GM23338 (cell line): ENCODE results near the gene SCAF8. TPM values are rescaled to one million over a fixed set of nuclear protein-coding genes. Genes with fewer than 3 reads are reported as not detected.
A peak's percentile ranks its signal among the peaks of the same experiment; 100 is the strongest.

Experiments used
- ATAC-seq: fragments of 200-7000 bp; cut with Tn5 transposase; 3 replicates; pipeline ENCODE4 v1.9.1; 2020
- DNase-seq: peaks from one replicate; pipeline ENCODE4 v3.0.0-alpha.2; 2015; ENCODE audit warnings: low spot score
- H2AFZ ChIP-seq: fragments of 200-600 bp; sonication (generic); 2 replicates; pipeline ENCODE4 v1.8.0; 2016; ENCODE audit warnings: antibody characterized with exemption, mild to moderate bottlenecking, moderate library complexity
- H3F3A ChIP-seq: fragments of 200-600 bp; sonication (generic); replicated peaks from 2 replicates; pipeline ENCODE4 v1.8.0; 2017; ENCODE audit warnings: antibody characterized with exemption, mixed run types, low read depth
- H3K27ac ChIP-seq: fragments of 200-600 bp; sonication (generic); 2 replicates; pipeline ENCODE4 v1.6.1; 2016; ENCODE audit warnings: low read depth
- H3K27me3 ChIP-seq: fragments of 200-600 bp; sonication (generic); 2 replicates; pipeline ENCODE4 v1.8.0; 2016; ENCODE audit warnings: mild to moderate bottlenecking, mixed run types, moderate library complexity; ENCODE audit not compliant: insufficient read depth
- H3K36me3 ChIP-seq: fragments of 200-600 bp; sonication (generic); 2 replicates; pipeline ENCODE4 v1.8.0; 2016; ENCODE audit warnings: mild to moderate bottlenecking; ENCODE audit not compliant: insufficient read depth
- H3K4me1 ChIP-seq: fragments of 200-600 bp; sonication (generic); 2 replicates; pipeline ENCODE4 v1.8.0; 2016; ENCODE audit warnings: mild to moderate bottlenecking, moderate library complexity; ENCODE audit not compliant: insufficient read depth
- H3K4me2 ChIP-seq: fragments of 200-600 bp; sonication (generic); 2 replicates; pipeline ENCODE4 v1.7.1; 2017; ENCODE audit warnings: mixed run types
- H3K4me3 ChIP-seq: fragments of 200-600 bp; sonication (generic); 2 replicates; pipeline ENCODE4 v1.6.1; 2016; ENCODE audit warnings: mixed run types
- H3K79me2 ChIP-seq: fragments of 200-600 bp; sonication (generic); replicated peaks from 2 replicates; pipeline ENCODE4 v1.8.0; 2017; ENCODE audit warnings: mild to moderate bottlenecking; ENCODE audit not compliant: insufficient read depth
- H3K9me2 ChIP-seq: fragments of 200-600 bp; sonication (generic); 2 replicates; pipeline ENCODE4 v1.8.0; 2017; ENCODE audit not compliant: insufficient read depth
- H4K20me1 ChIP-seq: fragments of 200-600 bp; sonication (generic); replicated peaks from 2 replicates; pipeline ENCODE4 v1.8.0; 2017; ENCODE audit warnings: mild to moderate bottlenecking; ENCODE audit not compliant: insufficient read depth
- H3K27ac Mint-ChIP-seq: 2 replicates; pipeline ENCODE4 v1.8.0; 2020; ENCODE audit warnings: inconsistent platforms, mild to moderate bottlenecking, moderate library complexity, mixed read lengths
- H3K27me3 Mint-ChIP-seq: 3 replicates; pipeline ENCODE4 v1.8.0; 2022; ENCODE audit warnings: low read depth, mild to moderate bottlenecking, moderate library complexity, mixed read lengths, inconsistent platforms; ENCODE audit not compliant: insufficient read depth, poor library complexity
- H3K36me3 Mint-ChIP-seq: 3 replicates; pipeline ENCODE4 v1.8.0; 2021; ENCODE audit warnings: low read depth, mild to moderate bottlenecking, inconsistent platforms, moderate library complexity, mixed read lengths
- H3K4me1 Mint-ChIP-seq: 3 replicates; pipeline ENCODE4 v1.8.0; 2020; ENCODE audit warnings: mild to moderate bottlenecking, inconsistent platforms, mixed read lengths
- H3K4me3 Mint-ChIP-seq: 3 replicates; pipeline ENCODE4 v1.8.0; 2021; ENCODE audit warnings: moderate library complexity, mild to moderate bottlenecking, inconsistent platforms, mixed read lengths
- H3K9me3 Mint-ChIP-seq: 3 replicates; pipeline ENCODE4 v1.8.0; 2020; ENCODE audit warnings: moderate library complexity, mild to moderate bottlenecking, inconsistent platforms, mixed read lengths
- CREB1 ChIP-seq: fragments of 250-450 bp; sonication (Bioruptor Pico); IDR thresholded peaks from 2 replicates; pipeline ENCODE4 v1.5.0; 2020; ENCODE audit warnings: low read depth, mild to moderate bottlenecking, moderate library complexity
- EZH2 ChIP-seq: fragments of 200-600 bp; sonication (generic); IDR thresholded peaks from one replicate; pipeline ENCODE4 v1.8.0; 2017; ENCODE audit warnings: antibody characterized with exemption, mild to moderate bottlenecking, low read depth; ENCODE audit not compliant: unreplicated experiment
- JUNB ChIP-seq: IDR thresholded peaks from one replicate; pipeline ENCODE4 v1.6.1; 2016; ENCODE audit warnings: antibody characterized with exemption; ENCODE audit not compliant: unreplicated experiment
- NANOG ChIP-seq: IDR thresholded peaks from 2 replicates; pipeline ENCODE4 v1.6.1; 2016; ENCODE audit warnings: antibody characterized with exemption, borderline replicate concordance
- POLR2AphosphoS5 ChIP-seq: IDR thresholded peaks from 2 replicates; pipeline ENCODE4 v1.6.1; 2016; ENCODE audit warnings: antibody characterized with exemption, low read depth
- polyA plus RNA-seq: library from polyadenylated mRNA; unstranded; fragments of >200 nt; fragmentation: Nextera tagmentation; extraction: Ambion mirVana; gene quantifications from 2 replicates; pipeline ENCODE4 v1.2.1, GENCODE V29; 2016
- total RNA-seq: library from RNA; depleted of rRNA; stranded (reverse); fragments of >200 nt; shearing (Covaris generic); gene quantifications from 2 replicates; pipeline ENCODE4 v1.2.3, GENCODE V29; 2014
- TF ChIP-seq, protein P1 (sequence below): IDR thresholded peaks from 2 replicates; pipeline ENCODE4 v1.6.1; 2016; ENCODE audit warnings: antibody characterized with exemption

Gene SCAF8
- total and polyA plus RNA-seq, 2 experiments from 2014 or later, result 13.8 to 37.9 TPM

- TF ChIP-seq, protein P1, sequence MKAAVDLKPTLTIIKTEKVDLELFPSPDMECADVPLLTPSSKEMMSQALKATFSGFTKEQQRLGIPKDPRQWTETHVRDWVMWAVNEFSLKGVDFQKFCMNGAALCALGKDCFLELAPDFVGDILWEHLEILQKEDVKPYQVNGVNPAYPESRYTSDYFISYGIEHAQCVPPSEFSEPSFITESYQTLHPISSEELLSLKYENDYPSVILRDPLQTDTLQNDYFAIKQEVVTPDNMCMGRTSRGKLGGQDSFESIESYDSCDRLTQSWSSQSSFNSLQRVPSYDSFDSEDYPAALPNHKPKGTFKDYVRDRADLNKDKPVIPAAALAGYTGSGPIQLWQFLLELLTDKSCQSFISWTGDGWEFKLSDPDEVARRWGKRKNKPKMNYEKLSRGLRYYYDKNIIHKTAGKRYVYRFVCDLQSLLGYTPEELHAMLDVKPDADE, result no peak
- TF ChIP-seq EZH2 (no peak), CREB1 (CRISPR knock-in tag) (no peak), NANOG (no peak)
Measured at GRCh38 chr6:154726887-154727286, 6.3 kb upstream of the SCAF8 start (continued).

DNA sequence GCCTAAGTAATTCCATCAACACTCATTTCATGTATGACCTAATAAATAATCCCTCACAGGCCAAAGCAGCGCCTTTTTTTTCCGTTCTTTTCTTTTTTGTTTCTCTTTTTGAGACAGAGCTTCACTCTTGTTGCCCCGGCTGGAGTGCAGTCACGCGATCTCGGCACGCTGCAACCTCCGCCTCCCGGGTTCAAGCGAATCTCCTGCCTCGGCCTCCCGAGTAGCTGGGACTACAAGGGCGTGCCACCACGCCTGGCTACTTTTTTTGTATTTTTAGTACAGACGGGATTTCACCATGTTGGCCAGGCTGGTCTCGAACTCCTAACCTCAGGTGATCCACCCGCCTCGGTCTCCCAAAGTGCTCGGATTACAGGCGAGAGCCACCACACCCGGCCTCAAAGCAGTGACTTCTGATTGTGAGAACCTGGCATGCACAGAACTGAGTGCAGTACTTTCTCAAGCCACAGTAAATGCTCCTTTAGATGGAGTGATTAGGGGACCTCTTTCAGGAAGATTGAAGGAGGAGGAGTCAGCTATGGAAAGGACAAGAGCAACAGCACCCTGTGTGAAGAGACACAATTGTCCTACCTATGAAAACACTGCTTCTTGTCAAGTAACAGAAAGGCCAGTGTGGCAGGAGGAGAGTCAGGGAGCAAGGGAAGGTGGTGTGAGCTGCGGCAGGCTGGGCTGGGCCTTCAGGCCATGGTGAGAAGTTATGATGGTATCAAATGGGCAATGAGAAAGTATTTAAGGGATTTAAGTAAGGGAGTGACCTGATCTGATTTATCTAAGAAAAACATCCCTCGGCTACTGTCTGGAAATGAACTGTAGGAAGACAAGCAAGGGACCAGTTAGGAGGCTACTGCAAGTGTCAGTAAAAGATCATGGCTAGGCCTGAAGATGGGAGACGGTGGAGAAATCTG lies 1.7 kb upstream of the SCAF8 start:
- peaks cover 3% of the 10 kb centered on the region; the same call in 1 of the 2 replicates for H3F3A ChIP-seq
- peaks cover 24% of the 10 kb centered on the region for H3K79me2 ChIP-seq
- Mint-ChIP-seq H3K4me1 (peaks cover 18% of the 10 kb centered on the region), H3K27ac (peak overlapping the region; percentile 17; the same call in 1 of the 2 replicates), H3K9me3 (peaks cover 3% of the 10 kb centered on the region; the same call in 1 of the 3 replicates), H3K36me3 (peaks cover 12% of the 10 kb centered on the region), H3K27me3 (peaks cover 14% of the 10 kb centered on the region), H3K4me3 (peak overlapping the region; percentile 53)
- peak overlapping the region; percentile 96; the same call in 1 of the 2 replicates for H3K4me2 ChIP-seq
- TF ChIP-seq POLR2AphosphoS5, result no peak
- ATAC-seq, result no peak
- H3K4me1 ChIP-seq, result peaks cover 9% of the 10 kb centered on the region
- peak overlapping the region; percentile 100 for H3K27ac ChIP-seq
- H4K20me1 ChIP-seq, result peaks cover 8% of the 10 kb centered on the region; the same call in 1 of the 2 replicates
- no peaks in the 10 kb centered on the region for H3K27me3 ChIP-seq
- H3K9me2 ChIP-seq, result no peaks in the 10 kb centered on the region
- H3K4me3 ChIP-seq, result no peak overlapping the region
- H3K36me3 ChIP-seq, result no peaks in the 10 kb centered on the region
- peak overlapping the region; percentile 99; the same call in 1 of the 2 replicates for H2AFZ ChIP-seq
- DNase-seq, result peak; percentile 27

DNA sequence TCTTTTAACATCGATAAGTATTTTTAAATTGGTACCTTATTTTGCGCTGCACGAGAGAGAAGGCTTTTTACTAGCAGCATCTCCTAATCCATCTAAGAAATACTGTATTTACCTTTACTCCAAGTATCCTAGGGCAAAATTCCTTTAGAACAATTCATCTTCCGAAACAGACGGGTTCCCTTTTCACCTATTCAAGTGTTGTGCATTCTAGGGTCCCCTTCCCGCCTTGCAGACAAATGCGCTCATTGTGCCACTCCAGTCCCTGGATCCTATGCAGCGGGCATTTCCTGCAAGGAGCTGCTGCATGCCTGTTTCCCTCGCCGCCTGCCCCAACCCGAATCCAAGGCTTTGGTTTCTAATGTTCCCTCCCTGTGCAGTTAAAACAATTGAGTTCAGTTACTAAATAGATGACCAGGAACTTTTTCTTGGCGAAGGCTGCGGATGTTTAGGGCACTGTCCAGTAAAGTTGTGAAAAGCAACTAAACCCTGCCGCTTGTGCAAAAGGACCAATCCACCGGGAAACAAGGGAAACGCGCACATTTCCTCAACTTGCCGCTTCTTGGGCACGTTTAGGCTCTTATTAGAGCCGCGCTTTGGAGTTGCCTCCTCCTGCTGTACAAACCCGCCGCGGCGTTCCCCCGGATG lies 556 bp upstream of the SCAF8 start:
- peaks cover 35% of the 10 kb centered on the region for H3K79me2 ChIP-seq
- peak; percentile 25 for ATAC-seq
- H3K27ac ChIP-seq, result peak overlapping the region; percentile 100
- H3K4me1 ChIP-seq, result peaks cover 18% of the 10 kb centered on the region
- H2AFZ ChIP-seq, result peak overlapping the region; percentile 99
- peaks cover 10% of the 10 kb centered on the region; the same call in 1 of the 2 replicates for H4K20me1 ChIP-seq
- H3K9me3 Mint-ChIP-seq, result peaks cover 3% of the 10 kb centered on the region; the same call in 1 of the 3 replicates
- H3F3A ChIP-seq, result peaks cover 3% of the 10 kb centered on the region; the same call in 1 of the 2 replicates
- peaks cover 27% of the 10 kb centered on the region for H3K4me1 Mint-ChIP-seq
- TF ChIP-seq POLR2AphosphoS5, result peak; percentile 67
- TF ChIP-seq JUNB, result no peak
- H3K9me2 ChIP-seq, result no peaks in the 10 kb centered on the region
- DNase-seq, result peak; percentile 78
- H3K27ac Mint-ChIP-seq, result peak overlapping the region; percentile 98
- no peaks in the 10 kb centered on the region for H3K36me3 ChIP-seq
- H3K27me3 Mint-ChIP-seq, result peaks cover 14% of the 10 kb centered on the region
- H3K36me3 Mint-ChIP-seq, result peaks cover 21% of the 10 kb centered on the region
- peak overlapping the region; percentile 59 for H3K4me3 ChIP-seq
- H3K27me3 ChIP-seq, result no peaks in the 10 kb centered on the region
- H3K4me3 Mint-ChIP-seq, result peak overlapping the region; percentile 89
- H3K4me2 ChIP-seq, result peak overlapping the region; percentile 96
